Fibroblast of mammary gland (primary cell): ENCODE measurements around the gene DENND4A.

Experiments used
- DNase-seq: peaks from one replicate; pipeline ENCODE4 v3.0.0-alpha.2; 2010; ENCODE audit warnings: low read depth
- H3K4me3 ChIP-seq: 2 replicates; pipeline ENCODE4 v1.5.1; 2011; ENCODE audit warnings: low read depth, mild to moderate bottlenecking, low read length, moderate library complexity; ENCODE audit not compliant: control insufficient read depth
- TF ChIP-seq, protein P1 (sequence below): conservative IDR thresholded peaks from 2 replicates; pipeline ENCODE4 v1.5.1; 2011; ENCODE audit warnings: low read depth, low read length, inconsistent platforms; ENCODE audit not compliant: control insufficient read depth, insufficient read depth

The DENND4A gene

DNA sequence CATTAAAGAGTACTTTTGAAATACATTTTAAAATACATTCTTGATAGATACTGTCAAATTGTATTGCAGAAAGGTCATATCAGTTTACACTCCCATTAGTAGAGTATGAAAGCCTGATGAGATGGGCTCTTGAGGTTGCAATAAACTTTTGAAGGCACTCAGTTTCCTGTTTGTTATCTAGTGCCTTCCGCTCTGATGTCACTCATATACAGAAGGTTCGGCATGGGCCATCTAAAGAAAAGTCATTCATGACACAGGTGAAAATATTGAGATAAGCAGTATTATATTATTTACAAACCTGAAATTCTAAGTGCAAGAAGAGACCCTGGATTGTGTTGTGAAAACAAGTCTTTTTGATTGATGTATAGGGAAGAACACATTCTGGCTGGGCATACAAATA is 36.5 kb upstream of the DENND4A start:
- no peak overlapping the region for H3K4me3 ChIP-seq
- no peak for DNase-seq
- TF ChIP-seq, protein P1, sequence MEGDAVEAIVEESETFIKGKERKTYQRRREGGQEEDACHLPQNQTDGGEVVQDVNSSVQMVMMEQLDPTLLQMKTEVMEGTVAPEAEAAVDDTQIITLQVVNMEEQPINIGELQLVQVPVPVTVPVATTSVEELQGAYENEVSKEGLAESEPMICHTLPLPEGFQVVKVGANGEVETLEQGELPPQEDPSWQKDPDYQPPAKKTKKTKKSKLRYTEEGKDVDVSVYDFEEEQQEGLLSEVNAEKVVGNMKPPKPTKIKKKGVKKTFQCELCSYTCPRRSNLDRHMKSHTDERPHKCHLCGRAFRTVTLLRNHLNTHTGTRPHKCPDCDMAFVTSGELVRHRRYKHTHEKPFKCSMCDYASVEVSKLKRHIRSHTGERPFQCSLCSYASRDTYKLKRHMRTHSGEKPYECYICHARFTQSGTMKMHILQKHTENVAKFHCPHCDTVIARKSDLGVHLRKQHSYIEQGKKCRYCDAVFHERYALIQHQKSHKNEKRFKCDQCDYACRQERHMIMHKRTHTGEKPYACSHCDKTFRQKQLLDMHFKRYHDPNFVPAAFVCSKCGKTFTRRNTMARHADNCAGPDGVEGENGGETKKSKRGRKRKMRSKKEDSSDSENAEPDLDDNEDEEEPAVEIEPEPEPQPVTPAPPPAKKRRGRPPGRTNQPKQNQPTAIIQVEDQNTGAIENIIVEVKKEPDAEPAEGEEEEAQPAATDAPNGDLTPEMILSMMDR, result no peak

DNA sequence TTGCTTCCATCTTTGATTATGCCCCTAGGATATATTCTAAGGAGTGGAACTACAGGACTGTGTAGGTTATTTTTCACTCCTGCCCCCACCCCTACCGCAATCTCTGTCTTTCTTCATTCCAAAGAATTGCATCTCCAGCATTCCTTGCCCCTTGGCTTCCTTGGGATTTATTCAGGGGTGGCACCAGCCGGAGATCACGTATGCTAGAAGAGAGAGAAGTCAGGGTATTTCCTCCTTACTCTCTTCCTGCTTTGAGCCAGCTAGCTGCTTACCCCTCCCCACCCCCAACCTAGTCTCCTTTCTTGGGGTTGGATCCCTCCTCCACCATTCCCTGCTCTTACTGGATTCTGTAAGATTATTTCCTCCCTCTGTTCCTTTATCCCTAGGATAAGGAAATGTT is 35.0 kb upstream of the DENND4A start:
- no peak for DNase-seq
- H3K4me3 ChIP-seq, result no peak overlapping the region
- TF ChIP-seq, protein P1, result no peak

DNA sequence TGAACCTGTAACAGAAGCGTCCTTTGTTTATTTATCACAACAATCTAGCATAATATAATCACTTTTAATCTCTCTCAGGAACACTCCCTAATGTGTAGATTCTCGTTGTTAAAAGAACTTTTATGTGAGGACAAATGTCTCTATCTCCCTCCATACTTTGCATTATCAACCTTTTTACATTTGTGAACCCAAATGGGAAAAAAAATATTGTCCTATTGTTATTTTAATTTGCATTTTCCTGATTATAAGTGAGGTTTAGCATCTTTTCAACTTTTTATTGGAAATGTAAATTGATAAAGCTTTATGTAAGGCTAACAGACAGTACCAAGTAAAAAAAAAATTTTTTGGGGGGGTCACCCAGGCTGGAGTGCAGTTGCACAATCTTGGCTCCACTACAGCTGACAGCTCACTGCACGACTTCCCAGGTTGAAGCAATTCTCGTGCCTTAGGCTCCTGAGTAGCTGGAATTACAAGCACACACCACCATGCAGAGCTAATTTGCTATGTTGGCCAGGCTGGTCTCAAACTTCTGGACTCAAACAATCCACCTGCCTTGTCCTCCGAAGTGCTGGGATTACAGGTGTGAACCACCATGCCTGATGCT is 33.0 kb upstream of the DENND4A start:
- TF ChIP-seq, protein P1, result no peak
- H3K4me3 ChIP-seq, result no peak overlapping the region
- DNase-seq, result peak; percentile 78

DNA sequence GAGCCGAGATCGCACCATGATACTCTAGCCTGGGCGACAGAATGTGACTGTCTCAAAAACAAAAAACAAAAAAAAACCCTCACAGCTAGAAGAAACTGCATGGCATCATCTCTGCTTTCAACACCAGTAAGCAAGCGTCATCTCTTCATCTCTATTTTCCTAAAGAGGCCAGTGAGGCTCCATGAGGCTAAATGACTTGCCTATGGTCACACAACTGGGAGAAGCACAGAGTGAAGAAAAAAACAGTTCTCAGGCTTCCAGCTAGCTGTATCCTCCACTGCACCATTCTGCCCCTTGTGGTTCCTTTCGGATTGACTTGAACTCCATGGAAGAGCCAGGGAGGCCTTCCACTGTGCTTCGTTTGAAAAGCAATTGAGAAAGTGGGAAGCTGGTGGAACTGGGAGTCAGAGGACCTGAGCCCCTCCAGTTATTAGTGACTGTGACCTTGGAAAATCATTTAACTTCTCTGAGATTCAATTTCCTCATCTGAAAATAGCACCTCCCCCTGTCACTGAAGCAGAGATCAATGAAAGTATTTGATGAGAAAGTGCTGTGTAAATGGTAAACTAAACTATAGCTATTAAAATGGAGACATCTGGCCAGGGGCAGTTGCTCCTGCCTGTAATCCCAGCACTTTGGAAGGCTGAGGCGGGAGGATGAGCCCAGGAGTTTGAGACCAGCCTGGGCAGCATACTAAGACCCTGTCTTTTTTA is 32.1 kb upstream of the DENND4A start:
- DNase-seq, result peak; percentile 71
- H3K4me3 ChIP-seq, result no peak overlapping the region
- TF ChIP-seq, protein P1, result peak; percentile 86

DNA sequence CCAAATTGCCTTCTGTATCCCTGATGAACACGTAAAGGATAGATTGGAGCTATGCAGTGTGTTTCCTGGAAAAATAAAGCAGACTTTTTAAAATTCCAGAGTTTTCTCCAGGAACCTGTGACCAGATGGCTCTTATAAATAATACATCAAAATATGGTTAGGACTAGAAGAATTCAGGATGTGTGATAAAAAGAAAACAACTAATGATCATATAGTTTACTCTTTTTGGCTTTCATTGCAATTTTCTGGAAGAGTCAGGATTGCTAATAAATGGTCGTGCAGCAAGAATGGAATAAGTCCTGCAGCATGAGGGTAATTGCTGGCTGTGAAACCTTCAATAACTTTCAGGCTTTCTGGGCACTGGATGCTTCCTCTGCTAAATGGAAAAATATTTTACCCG is 30.2 kb upstream of the DENND4A start:
- H3K4me3 ChIP-seq, result no peak overlapping the region

DNA sequence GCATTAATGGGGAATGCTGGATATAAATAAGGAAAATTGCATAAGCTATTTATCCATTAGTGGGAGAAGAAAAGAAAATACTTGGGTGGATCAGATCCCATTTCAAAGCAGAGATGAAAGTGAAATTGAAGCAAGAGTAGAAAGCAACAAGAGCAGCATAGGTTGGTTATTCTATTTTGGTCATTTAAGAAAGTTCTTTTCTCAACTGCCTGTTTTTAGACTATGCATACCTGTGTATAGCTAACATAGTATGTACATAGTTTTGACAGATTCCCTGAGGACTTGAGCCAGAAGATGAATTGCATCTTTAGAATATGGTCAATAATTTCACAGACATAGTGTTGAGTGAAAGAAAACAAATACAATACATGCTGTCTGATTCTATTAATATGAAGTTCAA is 29.0 kb upstream of the DENND4A start:
- no peak for DNase-seq
- TF ChIP-seq, protein P1, result no peak
- H3K4me3 ChIP-seq, result no peak overlapping the region

More for the DNA sequence above, 30.2 kb upstream of the DENND4A start:
- TF ChIP-seq, protein P1, result no peak
- no peak for DNase-seq
